Mesothelial cell of epicardium (in vitro differentiated cells): Measurements from ENCODE around the gene KCNQ1OT1. TPM values are rescaled to one million over a fixed set of nuclear protein-coding genes. Genes with fewer than 3 reads are reported as not detected.

Experiments used
- DNase-seq, 2 experiments: peaks; one replicate each; pipeline ENCODE4 v3.0.0; 2021; ENCODE audit warnings: low spot score in 2 of 2; ENCODE audit not compliant: unreplicated experiment in 2 of 2
- H3K27ac Mint-ChIP-seq: 2 replicates; pipeline ENCODE4 v1.8.0; 2021; ENCODE audit warnings: mixed read lengths
- H3K27me3 Mint-ChIP-seq: 2 replicates; pipeline ENCODE4 v1.8.0; 2021; ENCODE audit warnings: low read depth, mixed read lengths
- H3K36me3 Mint-ChIP-seq: 2 replicates; pipeline ENCODE4 v1.8.0; 2021; ENCODE audit warnings: mixed read lengths
- H3K4me1 Mint-ChIP-seq: 2 replicates; pipeline ENCODE4 v1.8.0; 2021; ENCODE audit warnings: mixed read lengths
- H3K4me3 Mint-ChIP-seq: 2 replicates; pipeline ENCODE4 v1.8.0; 2021; ENCODE audit warnings: mild to moderate bottlenecking, moderate library complexity, mixed read lengths
- H3K9me3 Mint-ChIP-seq: 2 replicates; pipeline ENCODE4 v1.8.0; 2021; ENCODE audit warnings: mixed read lengths
- CTCF ChIP-seq: fragments of 200-600 bp; sonication (generic); IDR thresholded peaks from one replicate; pipeline ENCODE4 v1.5.0; 2021; ENCODE audit warnings: antibody characterized with exemption; ENCODE audit not compliant: unreplicated experiment
- total RNA-seq: library from RNA; stranded (reverse); gene quantifications from 3 replicates; pipeline ENCODE4 v1.2.1, GENCODE V29; 2021

The KCNQ1OT1 gene
- total RNA-seq, 1 donor from 2014 or later: 35.1 TPM

GRCh38 chr11:2625183-2625582, 74.6 kb downstream of the KCNQ1OT1 start:
- no peak for TF ChIP-seq CTCF
- Mint-ChIP-seq H3K36me3 (peaks cover 33% of the 10 kb centered on the region), H3K4me3 (no peak overlapping the region), H3K27me3 (peaks cover 8% of the 10 kb centered on the region), H3K27ac (no peak overlapping the region), H3K9me3 (peaks cover 61% of the 10 kb centered on the region), H3K4me1 (no peaks in the 10 kb centered on the region)
- no peak for DNase-seq

- no peaks in the 10 kb centered on the region for H3K4me1 Mint-ChIP-seq
- H3K4me3 Mint-ChIP-seq: no peak overlapping the region
- no peak for TF ChIP-seq CTCF
- no peak overlapping the region for H3K27ac Mint-ChIP-seq
- H3K36me3 Mint-ChIP-seq: peaks cover 32% of the 10 kb centered on the region
- peaks cover 8% of the 10 kb centered on the region for H3K27me3 Mint-ChIP-seq
- no peak for DNase-seq
- peaks cover 51% of the 10 kb centered on the region for H3K9me3 Mint-ChIP-seq
These were observed 77.9 kb downstream of the KCNQ1OT1 start for GRCh38 chr11:2621894-2622293.

GRCh38 chr11:2612884-2613571, 86.8 kb downstream of the KCNQ1OT1 start:
- H3K27ac Mint-ChIP-seq: no peak overlapping the region
- H3K9me3 Mint-ChIP-seq: peaks cover 83% of the 10 kb centered on the region
- no peaks in the 10 kb centered on the region for H3K4me1 Mint-ChIP-seq
- peaks cover 28% of the 10 kb centered on the region for H3K36me3 Mint-ChIP-seq
- TF ChIP-seq CTCF: no peak
- no peak overlapping the region for H3K4me3 Mint-ChIP-seq
- peaks cover 2% of the 10 kb centered on the region for H3K27me3 Mint-ChIP-seq
- DNase-seq: no peak

GRCh38 chr11:2609345-2609744, 90.4 kb downstream of the KCNQ1OT1 start:
- no peak for DNase-seq
- Mint-ChIP-seq H3K36me3 (peaks cover 28% of the 10 kb centered on the region), H3K9me3 (peaks cover 71% of the 10 kb centered on the region), H3K27ac (no peak overlapping the region), H3K4me1 (no peaks in the 10 kb centered on the region), H3K27me3 (peaks cover 2% of the 10 kb centered on the region), H3K4me3 (no peak overlapping the region)
- no peak for TF ChIP-seq CTCF

GRCh38 chr11:2599561-2600189, 100.1 kb downstream of the KCNQ1OT1 start:
- no peak for DNase-seq
- Mint-ChIP-seq H3K36me3 (peaks cover 14% of the 10 kb centered on the region), H3K27me3 (no peaks in the 10 kb centered on the region), H3K4me1 (peaks cover 4% of the 10 kb centered on the region), H3K4me3 (no peak overlapping the region), H3K9me3 (peaks cover 61% of the 10 kb centered on the region), H3K27ac (no peak overlapping the region)
- TF ChIP-seq CTCF: no peak
